Panc1 (cell line): Measurements from ENCODE around the gene FIG4.

Source experiments
- POLR2AphosphoS5 ChIP-seq: IDR thresholded peaks from 2 replicates; pipeline ENCODE4 v1.6.1; 2012; ENCODE audit warnings: mild to moderate bottlenecking, low read depth, low read length, moderate library complexity
- TF ChIP-seq, protein P1 (sequence below): fragments of 450-650 bp; IDR thresholded peaks from 2 replicates; pipeline ENCODE4 v1.5.1; 2017; ENCODE audit warnings: mild to moderate bottlenecking

DNA sequence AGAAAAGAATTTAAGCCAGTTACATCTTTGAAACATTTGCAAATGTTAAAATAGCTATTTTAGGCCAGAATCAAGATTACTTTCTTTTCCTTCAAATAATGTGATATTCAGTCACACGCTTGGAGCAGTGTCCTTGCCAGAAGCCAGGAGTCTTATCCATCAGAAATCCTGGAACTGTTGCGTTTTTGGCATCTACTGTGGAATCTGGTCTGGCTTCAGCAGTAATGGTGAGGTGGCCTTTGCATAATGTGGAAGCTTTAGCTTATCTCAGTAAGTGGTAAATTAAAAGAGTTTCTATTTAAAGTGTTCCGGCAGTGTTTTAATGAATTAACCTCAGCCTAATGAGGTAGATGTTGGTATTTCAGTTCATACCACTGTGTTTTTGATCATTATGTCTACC is 97.6 kb downstream of the FIG4 start:
- TF ChIP-seq, protein P1, sequence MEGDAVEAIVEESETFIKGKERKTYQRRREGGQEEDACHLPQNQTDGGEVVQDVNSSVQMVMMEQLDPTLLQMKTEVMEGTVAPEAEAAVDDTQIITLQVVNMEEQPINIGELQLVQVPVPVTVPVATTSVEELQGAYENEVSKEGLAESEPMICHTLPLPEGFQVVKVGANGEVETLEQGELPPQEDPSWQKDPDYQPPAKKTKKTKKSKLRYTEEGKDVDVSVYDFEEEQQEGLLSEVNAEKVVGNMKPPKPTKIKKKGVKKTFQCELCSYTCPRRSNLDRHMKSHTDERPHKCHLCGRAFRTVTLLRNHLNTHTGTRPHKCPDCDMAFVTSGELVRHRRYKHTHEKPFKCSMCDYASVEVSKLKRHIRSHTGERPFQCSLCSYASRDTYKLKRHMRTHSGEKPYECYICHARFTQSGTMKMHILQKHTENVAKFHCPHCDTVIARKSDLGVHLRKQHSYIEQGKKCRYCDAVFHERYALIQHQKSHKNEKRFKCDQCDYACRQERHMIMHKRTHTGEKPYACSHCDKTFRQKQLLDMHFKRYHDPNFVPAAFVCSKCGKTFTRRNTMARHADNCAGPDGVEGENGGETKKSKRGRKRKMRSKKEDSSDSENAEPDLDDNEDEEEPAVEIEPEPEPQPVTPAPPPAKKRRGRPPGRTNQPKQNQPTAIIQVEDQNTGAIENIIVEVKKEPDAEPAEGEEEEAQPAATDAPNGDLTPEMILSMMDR = no peak
- TF ChIP-seq POLR2AphosphoS5 = no peak
